Tibial artery (tissue), 4 donors: ENCODE data around the gene OPN1SW.
A peak's percentile ranks its signal among the peaks of the same experiment; 100 is the strongest.

Source experiments
- DNase-seq, 2 donors: peaks; one replicate each; pipeline ENCODE4 v3.0.0-alpha.2; 2019
- H3K27ac ChIP-seq, 2 donors: fragments of 200-600 bp; sonication (generic) in 1 of 2; 1 replicate in 1 of 2; 2 replicates in 1 of 2; pipeline ENCODE4 v1.5.1; 2018 to 2019; ENCODE audit warnings: mild to moderate bottlenecking in 1 of 2
- H3K27me3 ChIP-seq, 2 donors: fragments of 200-600 bp; sonication (generic) in 1 of 2; one replicate each; pipeline versions ENCODE4 v1.5.1 to v1.6.0; 2016 to 2019
- H3K36me3 ChIP-seq, 3 donors: fragments of 200-600 bp; sonication (generic) in 2 of 3; one replicate each; pipeline ENCODE4 v1.5.1; 2016 to 2019; ENCODE audit warnings: mild to moderate bottlenecking in 2 of 3
- H3K4me1 ChIP-seq, 4 donors: fragments of 200-600 bp; sonication (generic) in 2 of 4; 1 replicate in 3 of 4; 2 replicates in 1 of 4; pipeline ENCODE4 v1.5.1; 2016 to 2019
- H3K4me3 ChIP-seq, 2 donors: fragments of 200-600 bp; sonication (generic) in 1 of 2; 1 replicate in 1 of 2; 2 replicates in 1 of 2; pipeline ENCODE4 v1.5.1; 2018 to 2019; ENCODE audit warnings: mild to moderate bottlenecking in 2 of 2
- H3K9me3 ChIP-seq, 3 donors: fragments of 200-600 bp; sonication (generic) in 1 of 3; one replicate each; pipeline ENCODE4 v1.5.1; 2016 to 2019
- CTCF ChIP-seq, 2 experiments: fragments of 200-600 bp in 1 of 2; fragments of 450-650 bp in 1 of 2; IDR thresholded peaks; one replicate each; pipeline ENCODE4 v1.5.1; 2017 to 2019; ENCODE audit warnings: antibody characterized with exemption in 2 of 2, mild to moderate bottlenecking in 1 of 2, moderate library complexity in 1 of 2
- intact Hi-C: fragments of 100-400 bp; cut with DNase I; formaldehyde crosslinking; loops from one replicate; pipeline ENCODE4 v1.15.0; 2023; ENCODE audit warnings: low total_unique reads

The OPN1SW gene

GRCh38 chr7:128757203-128757602 lies 18.4 kb downstream of the OPN1SW start:
- peaks cover 0 to 35% (median 17%) of the 10 kb centered on the region in 4 donors for H3K4me1 ChIP-seq
- H3K9me3 ChIP-seq: no peaks in the 10 kb centered on the region
- intact Hi-C loops: no loop called here
- peak overlapping the region; percentile 71 to 75 for H3K27ac ChIP-seq
- H3K27me3 ChIP-seq: no peaks in the 10 kb centered on the region
- no peak overlapping the region for H3K4me3 ChIP-seq
- DNase-seq: no peak
- TF ChIP-seq CTCF (IDR thresholded peaks at IDR 0.05): no peak
- H3K36me3 ChIP-seq: peaks cover 33 to 69% (median 36%) of the 10 kb centered on the region in 3 donors

- Histone ChIP-seq H3K9me3 (no peaks in the 10 kb centered on the region), H3K36me3 (peaks cover 39 to 69% (median 45%) of the 10 kb centered on the region in 3 donors), H3K27ac (peak overlapping the region; percentile 71 to 75), H3K27me3 (no peaks in the 10 kb centered on the region), H3K4me1 (peaks cover 0 to 35% (median 17%) of the 10 kb centered on the region in 4 donors), H3K4me3 (no peak overlapping the region)
- TF ChIP-seq CTCF (IDR thresholded peaks at IDR 0.05): no peak
- DNase-seq: peak; percentile 36 to 73
- intact Hi-C loops: no loop called here
These were observed 19.6 kb downstream of the OPN1SW start for GRCh38 chr7:128755819-128756476.

DNA sequence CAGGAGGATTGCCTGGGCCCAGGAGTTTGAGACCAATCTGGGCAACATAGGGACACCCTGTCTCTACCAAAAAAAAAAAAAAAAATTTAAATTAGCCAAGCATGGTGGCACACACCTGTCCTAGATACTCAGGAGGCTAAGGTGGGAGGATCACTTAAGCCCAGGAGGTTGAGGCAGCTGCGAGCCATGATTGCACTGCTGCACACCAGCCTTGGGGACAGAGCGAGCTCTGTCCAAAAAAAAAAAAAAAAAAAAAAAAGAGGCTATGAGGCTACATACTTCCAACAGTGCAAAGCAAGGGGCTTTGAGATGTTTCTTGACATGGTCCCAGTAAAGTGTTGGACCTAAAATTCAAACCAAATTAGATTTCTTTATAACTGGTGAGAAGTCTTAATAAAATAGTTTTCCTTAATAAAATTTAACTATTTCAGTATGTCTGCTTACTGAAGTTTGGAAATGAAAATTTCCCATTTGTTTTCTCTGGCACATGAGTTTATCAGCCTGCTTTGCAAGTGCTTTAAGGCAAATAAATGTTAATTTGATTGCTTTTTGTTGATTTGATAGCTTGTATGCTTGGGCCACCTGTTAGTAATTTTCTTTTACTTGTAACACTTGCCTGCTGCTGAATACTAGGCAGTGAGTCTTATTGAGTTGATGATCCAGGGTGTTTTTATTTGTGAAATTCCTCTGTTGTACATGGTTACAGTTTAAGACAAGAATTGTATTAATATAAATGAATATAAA lies 20.3 kb downstream of the OPN1SW start:
- no peak for DNase-seq
- H3K27me3 ChIP-seq: no peaks in the 10 kb centered on the region
- intact Hi-C loops: no loop called here
- peaks cover 0 to 35% (median 17%) of the 10 kb centered on the region in 4 donors for H3K4me1 ChIP-seq
- peaks cover 41 to 68% (median 49%) of the 10 kb centered on the region in 3 donors for H3K36me3 ChIP-seq
- H3K4me3 ChIP-seq: no peak overlapping the region
- TF ChIP-seq CTCF (IDR thresholded peaks at IDR 0.05): no peak
- peak overlapping the region; percentile 71 to 75 for H3K27ac ChIP-seq
- H3K9me3 ChIP-seq: no peaks in the 10 kb centered on the region

DNA sequence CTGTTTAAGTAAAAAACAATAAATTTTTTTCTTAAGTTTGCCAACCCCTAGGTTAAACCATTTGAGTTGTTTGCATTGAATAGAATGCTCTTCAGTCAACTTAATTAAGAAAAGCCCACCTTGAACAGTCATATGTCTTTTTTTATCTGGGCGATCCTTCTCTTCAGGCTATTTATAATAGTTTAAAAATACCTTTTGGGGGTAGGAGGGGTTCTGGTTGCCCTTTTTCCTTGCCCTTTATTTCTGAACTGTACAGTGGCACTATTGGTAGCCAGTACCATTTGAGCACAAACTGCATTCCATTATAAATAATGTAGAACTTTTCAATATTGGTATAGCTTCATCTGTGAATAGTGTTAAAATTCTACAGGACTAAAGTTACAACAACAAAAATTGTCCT lies 23.3 kb downstream of the OPN1SW start:
- Histone ChIP-seq H3K36me3 (peaks cover 51 to 64% (median 54%) of the 10 kb centered on the region in 3 donors), H3K9me3 (no peaks in the 10 kb centered on the region), H3K4me3 (no peak overlapping the region), H3K4me1 (peaks cover 0 to 45% (median 17%) of the 10 kb centered on the region in 4 donors), H3K27me3 (no peaks in the 10 kb centered on the region), H3K27ac (no peak overlapping the region)
- no peak for TF ChIP-seq CTCF (IDR thresholded peaks at IDR 0.05)
- intact Hi-C loops: no loop called here
- DNase-seq: no peak

GRCh38 chr7:128747327-128748079 lies 28.1 kb downstream of the OPN1SW start:
- peaks cover 37 to 48% (median 40%) of the 10 kb centered on the region in 3 donors for H3K36me3 ChIP-seq
- no peak for TF ChIP-seq CTCF (IDR thresholded peaks at IDR 0.05)
- intact Hi-C loops: no loop called here
- no peaks in the 10 kb centered on the region for H3K9me3 ChIP-seq
- no peak overlapping the region for H3K4me3 ChIP-seq
- no peaks in the 10 kb centered on the region for H3K27me3 ChIP-seq
- H3K27ac ChIP-seq: no peak overlapping the region
- DNase-seq: no peak
- peaks cover 0 to 51% (median 6%) of the 10 kb centered on the region in 4 donors for H3K4me1 ChIP-seq
